A549 (cell line): ENCODE data around the gene DNAJC3.

Experiments used
- BHLHE40 ChIP-seq: IDR thresholded peaks from 2 replicates; pipeline ENCODE4 v1.6.1; 2012; ENCODE audit warnings: low read depth, low read length, inconsistent platforms
- CTCF ChIP-seq: fragments of >200 bp; sonication (Bioruptor Twin); formaldehyde crosslinking; IDR thresholded peaks from 3 replicates; pipeline ENCODE4 v1.5.1; 2016
- KDM5A ChIP-seq: fragments of 200-600 bp; sonication (generic); IDR thresholded peaks from 2 replicates; pipeline ENCODE4 v1.6.1; 2016; ENCODE audit warnings: antibody characterized with exemption, mild to moderate bottlenecking
- MAX ChIP-seq: IDR thresholded peaks from 2 replicates; pipeline ENCODE4 v1.6.1; 2012
- MAZ ChIP-seq: fragments of 150-350 bp; IDR thresholded peaks from 2 replicates; pipeline ENCODE4 v1.6.1; 2014; ENCODE audit warnings: antibody characterized with exemption, low read depth, low read length, borderline replicate concordance
- RCOR1 ChIP-seq: fragments of 150-350 bp; IDR thresholded peaks from 2 replicates; pipeline ENCODE4 v1.6.1; 2014; ENCODE audit warnings: antibody characterized with exemption, low read length, low read depth
- USF2 ChIP-seq: fragments of 450-650 bp; IDR thresholded peaks from 2 replicates; pipeline ENCODE4 v1.6.1; 2014; ENCODE audit warnings: antibody characterized with exemption

GRCh38 chr13:95676105-95676761 is 706 bp upstream of the DNAJC3 start:
- TF ChIP-seq CTCF (no peak), BHLHE40 (no peak), USF2 (no peak), KDM5A (no peak), MAZ (no peak), RCOR1 (no peak), MAX (no peak)
